ENCODE data around the gene SETDB2. TPM values are rescaled to one million over a fixed set of nuclear protein-coding genes. Genes with fewer than 3 reads are reported as not detected.
A peak's percentile ranks its signal among the peaks of the same experiment; 100 is the strongest.

SETDB2 gene
- total and polyA plus RNA-seq, 2 of the 13 experiments (the other 11 are each of a cell fraction or from before 2014, with no cell fraction given) = 8.1 to 8.7 TPM

DNA sequence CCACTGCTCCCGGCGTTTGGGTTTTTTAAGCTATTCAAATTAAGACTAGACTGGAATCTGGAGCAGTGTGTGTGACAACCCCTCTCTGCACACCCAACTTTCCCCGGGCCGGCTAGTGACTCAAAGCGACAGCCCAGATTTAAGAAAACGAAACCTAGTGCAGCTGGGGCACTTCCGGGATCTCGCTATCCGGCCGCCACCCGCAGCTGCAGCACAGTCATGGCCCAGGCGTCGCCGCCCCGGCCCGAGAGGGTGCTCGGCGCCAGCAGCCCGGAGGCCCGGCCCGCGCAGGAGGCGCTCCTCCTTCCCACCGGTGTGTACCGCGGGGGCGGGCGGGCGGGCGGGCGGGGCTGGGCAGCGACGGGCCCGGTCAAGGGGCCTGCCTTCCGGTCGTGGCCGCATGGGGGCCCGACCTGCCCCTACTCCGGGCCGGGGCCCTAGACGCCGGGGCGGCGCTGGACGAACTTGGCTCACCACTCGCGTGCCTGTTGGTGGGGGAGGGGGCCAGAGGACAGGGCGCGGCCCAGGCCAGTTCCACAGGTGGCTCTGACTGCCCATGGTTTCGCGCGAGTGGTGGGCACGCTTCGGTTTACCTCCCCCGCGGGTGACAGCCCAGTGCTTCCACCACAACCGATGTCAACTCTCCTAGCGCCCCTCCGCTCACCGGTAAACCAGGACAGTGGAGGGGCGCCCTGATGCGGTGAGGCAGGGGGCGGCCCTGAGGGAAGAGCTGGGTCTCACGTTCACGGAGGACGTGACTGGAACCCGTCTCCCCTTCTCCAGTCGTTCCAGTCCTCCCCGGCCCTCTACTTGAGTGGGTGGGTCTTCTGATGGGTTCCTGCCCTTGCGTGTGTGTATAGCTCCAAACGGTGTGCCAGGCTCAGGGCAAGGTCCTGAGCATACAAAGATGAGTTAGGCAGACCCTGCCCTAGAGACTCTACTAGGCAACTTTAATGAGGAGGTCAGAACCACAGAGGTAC, 52.0 kb downstream of the SETDB2 start, which contains the start of gene PHF11 (continued):
- no peak for TF ChIP-seq ZNF326 (CRISPR knock-in tag; IDR thresholded peaks at IDR 0.05; ENCODE audit: borderline replicate concordance)
- TF ChIP-seq SAP130 (CRISPR knock-in tag; IDR thresholded peaks at IDR 0.05; ENCODE audit: low read depth) = peak; percentile 37
- TF ChIP-seq ZFP36L2 (CRISPR knock-in tag; IDR thresholded peaks at IDR 0.05) = no peak
- TF ChIP-seq DMAP1 (CRISPR knock-in tag; IDR thresholded peaks at IDR 0.05) = peak; percentile 62
- TF ChIP-seq ZFP37 (CRISPR knock-in tag; IDR thresholded peaks at IDR 0.05; ENCODE audit: borderline replicate concordance) = no peak
- TF ChIP-seq CHCHD3 (CRISPR knock-in tag; IDR thresholded peaks at IDR 0.05) = 0 out of 2 replicates have a peak, but pooled peaks have one; percentile 37
- no peak for TF ChIP-seq ZFP82 (CRISPR knock-in tag; IDR thresholded peaks at IDR 0.05; ENCODE audit: borderline replicate concordance)
- TF ChIP-seq ZNF232 (CRISPR knock-in tag; IDR thresholded peaks at IDR 0.05; ENCODE audit: borderline replicate concordance) = no peak
- TF ChIP-seq ZNF496 (CRISPR knock-in tag; IDR thresholded peaks at IDR 0.05; ENCODE audit: insufficient replicate concordance) = no peak
- TF ChIP-seq, protein P1, sequence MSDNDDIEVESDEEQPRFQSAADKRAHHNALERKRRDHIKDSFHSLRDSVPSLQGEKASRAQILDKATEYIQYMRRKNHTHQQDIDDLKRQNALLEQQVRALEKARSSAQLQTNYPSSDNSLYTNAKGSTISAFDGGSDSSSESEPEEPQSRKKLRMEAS (IDR thresholded peaks at IDR 0.05) = peak; percentile 82; the same call in 1 of the 2 replicates
- TF ChIP-seq, protein P2, sequence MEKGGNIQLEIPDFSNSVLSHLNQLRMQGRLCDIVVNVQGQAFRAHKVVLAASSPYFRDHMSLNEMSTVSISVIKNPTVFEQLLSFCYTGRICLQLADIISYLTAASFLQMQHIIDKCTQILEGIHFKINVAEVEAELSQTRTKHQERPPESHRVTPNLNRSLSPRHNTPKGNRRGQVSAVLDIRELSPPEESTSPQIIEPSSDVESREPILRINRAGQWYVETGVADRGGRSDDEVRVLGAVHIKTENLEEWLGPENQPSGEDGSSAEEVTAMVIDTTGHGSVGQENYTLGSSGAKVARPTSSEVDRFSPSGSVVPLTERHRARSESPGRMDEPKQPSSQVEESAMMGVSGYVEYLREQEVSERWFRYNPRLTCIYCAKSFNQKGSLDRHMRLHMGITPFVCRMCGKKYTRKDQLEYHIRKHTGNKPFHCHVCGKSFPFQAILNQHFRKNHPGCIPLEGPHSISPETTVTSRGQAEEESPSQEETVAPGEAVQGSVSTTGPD (CRISPR knock-in tag; IDR thresholded peaks at IDR 0.05) = no peak
- no peak; the same call in 1 of the 2 replicates for TF ChIP-seq ZNF546 (CRISPR knock-in tag; conservative IDR thresholded peaks at IDR 0.05)
- 0 out of 2 replicates have a peak, but pooled peaks have one; percentile 55 for TF ChIP-seq ZNF430 (CRISPR knock-in tag; IDR thresholded peaks at IDR 0.05)
- no peak for TF ChIP-seq MAFK (conservative IDR thresholded peaks at IDR 0.05 in 1 of 2, IDR thresholded peaks at IDR 0.05 in 1 of 2; ENCODE audit: low read length in 2 of 2)
- TF ChIP-seq, protein P3, sequence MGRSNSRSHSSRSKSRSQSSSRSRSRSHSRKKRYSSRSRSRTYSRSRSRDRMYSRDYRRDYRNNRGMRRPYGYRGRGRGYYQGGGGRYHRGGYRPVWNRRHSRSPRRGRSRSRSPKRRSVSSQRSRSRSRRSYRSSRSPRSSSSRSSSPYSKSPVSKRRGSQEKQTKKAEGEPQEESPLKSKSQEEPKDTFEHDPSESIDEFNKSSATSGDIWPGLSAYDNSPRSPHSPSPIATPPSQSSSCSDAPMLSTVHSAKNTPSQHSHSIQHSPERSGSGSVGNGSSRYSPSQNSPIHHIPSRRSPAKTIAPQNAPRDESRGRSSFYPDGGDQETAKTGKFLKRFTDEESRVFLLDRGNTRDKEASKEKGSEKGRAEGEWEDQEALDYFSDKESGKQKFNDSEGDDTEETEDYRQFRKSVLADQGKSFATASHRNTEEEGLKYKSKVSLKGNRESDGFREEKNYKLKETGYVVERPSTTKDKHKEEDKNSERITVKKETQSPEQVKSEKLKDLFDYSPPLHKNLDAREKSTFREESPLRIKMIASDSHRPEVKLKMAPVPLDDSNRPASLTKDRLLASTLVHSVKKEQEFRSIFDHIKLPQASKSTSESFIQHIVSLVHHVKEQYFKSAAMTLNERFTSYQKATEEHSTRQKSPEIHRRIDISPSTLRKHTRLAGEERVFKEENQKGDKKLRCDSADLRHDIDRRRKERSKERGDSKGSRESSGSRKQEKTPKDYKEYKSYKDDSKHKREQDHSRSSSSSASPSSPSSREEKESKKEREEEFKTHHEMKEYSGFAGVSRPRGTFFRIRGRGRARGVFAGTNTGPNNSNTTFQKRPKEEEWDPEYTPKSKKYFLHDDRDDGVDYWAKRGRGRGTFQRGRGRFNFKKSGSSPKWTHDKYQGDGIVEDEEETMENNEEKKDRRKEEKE (IDR thresholded peaks at IDR 0.05) = no peak
- no peak for TF ChIP-seq NAIF1 (CRISPR knock-in tag; IDR thresholded peaks at IDR 0.05; ENCODE audit: borderline replicate concordance)
- TF ChIP-seq, protein P4, sequence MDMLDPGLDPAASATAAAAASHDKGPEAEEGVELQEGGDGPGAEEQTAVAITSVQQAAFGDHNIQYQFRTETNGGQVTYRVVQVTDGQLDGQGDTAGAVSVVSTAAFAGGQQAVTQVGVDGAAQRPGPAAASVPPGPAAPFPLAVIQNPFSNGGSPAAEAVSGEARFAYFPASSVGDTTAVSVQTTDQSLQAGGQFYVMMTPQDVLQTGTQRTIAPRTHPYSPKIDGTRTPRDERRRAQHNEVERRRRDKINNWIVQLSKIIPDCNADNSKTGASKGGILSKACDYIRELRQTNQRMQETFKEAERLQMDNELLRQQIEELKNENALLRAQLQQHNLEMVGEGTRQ (IDR thresholded peaks at IDR 0.05; ENCODE audit: low read depth, low read length) = no peak
- TF ChIP-seq, protein P4 (CRISPR knock-in tag; IDR thresholded peaks at IDR 0.05; ENCODE audit: borderline replicate concordance) = no peak
- TF ChIP-seq GATA4 (IDR thresholded peaks at IDR 0.05; ENCODE audit: borderline replicate concordance, low read depth) = no peak
- 0 out of 2 replicates have a peak, but pooled peaks have one; percentile 28 for TF ChIP-seq ZNF567 (CRISPR knock-in tag; IDR thresholded peaks at IDR 0.05; ENCODE audit: borderline replicate concordance)
- TF ChIP-seq, protein P5, sequence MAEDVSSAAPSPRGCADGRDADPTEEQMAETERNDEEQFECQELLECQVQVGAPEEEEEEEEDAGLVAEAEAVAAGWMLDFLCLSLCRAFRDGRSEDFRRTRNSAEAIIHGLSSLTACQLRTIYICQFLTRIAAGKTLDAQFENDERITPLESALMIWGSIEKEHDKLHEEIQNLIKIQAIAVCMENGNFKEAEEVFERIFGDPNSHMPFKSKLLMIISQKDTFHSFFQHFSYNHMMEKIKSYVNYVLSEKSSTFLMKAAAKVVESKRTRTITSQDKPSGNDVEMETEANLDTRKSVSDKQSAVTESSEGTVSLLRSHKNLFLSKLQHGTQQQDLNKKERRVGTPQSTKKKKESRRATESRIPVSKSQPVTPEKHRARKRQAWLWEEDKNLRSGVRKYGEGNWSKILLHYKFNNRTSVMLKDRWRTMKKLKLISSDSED (CRISPR knock-in tag; IDR thresholded peaks at IDR 0.05) = no peak
